Vagina (tissue), 2 donors: ENCODE results near the gene ALPG. TPM values are rescaled to one million over a fixed set of nuclear protein-coding genes. Genes with fewer than 3 reads are reported as not detected.
"Not testable (repeated sequence)": the region's sequence is repeated elsewhere in the genome, so short reads cannot be mapped to it uniquely, and the experiment has no call there.

Experiments used
- DNase-seq, 2 donors: peaks; one replicate each; pipeline ENCODE4 v3.0.0-alpha.2; 2017; ENCODE audit errors: extremely low spot score in 2 of 2
- H3K27ac ChIP-seq: fragments of 200-600 bp; sonication (generic); one replicate; pipeline ENCODE4 v1.5.1; 2019
- H3K27me3 ChIP-seq: fragments of 200-600 bp; sonication (generic); one replicate; pipeline ENCODE4 v1.5.1; 2019
- H3K36me3 ChIP-seq, 2 donors: fragments of 200-600 bp; sonication (generic); one replicate each; pipeline ENCODE4 v1.5.1; 2017 to 2019
- H3K4me1 ChIP-seq: fragments of 200-600 bp; sonication (generic); one replicate; pipeline ENCODE4 v1.5.1; 2019
- H3K4me3 ChIP-seq, 2 donors: fragments of 200-600 bp; sonication (generic); 1 replicate in 1 of 2; 2 replicates in 1 of 2; pipeline ENCODE4 v1.5.1; 2016 to 2019
- H3K9me3 ChIP-seq: fragments of 200-600 bp; sonication (generic); one replicate; pipeline ENCODE4 v1.5.1; 2019
- POLR2A ChIP-seq, 2 donors: fragments of 450-650 bp; IDR thresholded peaks; one replicate each; pipeline ENCODE4 v1.6.1; 2017; ENCODE audit warnings: antibody characterized with exemption in 2 of 2, mild to moderate bottlenecking in 2 of 2, moderate library complexity in 2 of 2
- POLR2AphosphoS5 ChIP-seq, 2 donors: sonication (generic); formaldehyde crosslinking; IDR thresholded peaks; one replicate each; pipeline ENCODE4 v1.9.0; 2017; ENCODE audit warnings: antibody characterized with exemption in 2 of 2, mild to moderate bottlenecking in 2 of 2, low read depth in 1 of 2; ENCODE audit not compliant: insufficient read depth in 1 of 2
- intact Hi-C: fragments of 100-400 bp; cut with DNase I; formaldehyde crosslinking; loops from one replicate; pipeline ENCODE4 v1.15.1; 2023
- total RNA-seq: library from RNA; depleted of rRNA; stranded (reverse); fragments of >200 nt; gene quantifications from one replicate; pipeline ENCODE4 v1.2.3, GENCODE V29; 2016
- TF ChIP-seq, protein P1 (sequence below), 3 experiments: fragments of 450-650 bp in 2 of 3; fragments of 200-600 bp in 1 of 3; sonication (generic) in 1 of 3; IDR thresholded peaks; one replicate each; pipeline ENCODE4 v1.5.1; 2017 to 2019; ENCODE audit warnings: antibody characterized with exemption in 3 of 3, mild to moderate bottlenecking in 2 of 3, moderate library complexity in 2 of 3

The ALPG gene
- total RNA-seq, 1 donor from 2014 or later = not detected

DNA sequence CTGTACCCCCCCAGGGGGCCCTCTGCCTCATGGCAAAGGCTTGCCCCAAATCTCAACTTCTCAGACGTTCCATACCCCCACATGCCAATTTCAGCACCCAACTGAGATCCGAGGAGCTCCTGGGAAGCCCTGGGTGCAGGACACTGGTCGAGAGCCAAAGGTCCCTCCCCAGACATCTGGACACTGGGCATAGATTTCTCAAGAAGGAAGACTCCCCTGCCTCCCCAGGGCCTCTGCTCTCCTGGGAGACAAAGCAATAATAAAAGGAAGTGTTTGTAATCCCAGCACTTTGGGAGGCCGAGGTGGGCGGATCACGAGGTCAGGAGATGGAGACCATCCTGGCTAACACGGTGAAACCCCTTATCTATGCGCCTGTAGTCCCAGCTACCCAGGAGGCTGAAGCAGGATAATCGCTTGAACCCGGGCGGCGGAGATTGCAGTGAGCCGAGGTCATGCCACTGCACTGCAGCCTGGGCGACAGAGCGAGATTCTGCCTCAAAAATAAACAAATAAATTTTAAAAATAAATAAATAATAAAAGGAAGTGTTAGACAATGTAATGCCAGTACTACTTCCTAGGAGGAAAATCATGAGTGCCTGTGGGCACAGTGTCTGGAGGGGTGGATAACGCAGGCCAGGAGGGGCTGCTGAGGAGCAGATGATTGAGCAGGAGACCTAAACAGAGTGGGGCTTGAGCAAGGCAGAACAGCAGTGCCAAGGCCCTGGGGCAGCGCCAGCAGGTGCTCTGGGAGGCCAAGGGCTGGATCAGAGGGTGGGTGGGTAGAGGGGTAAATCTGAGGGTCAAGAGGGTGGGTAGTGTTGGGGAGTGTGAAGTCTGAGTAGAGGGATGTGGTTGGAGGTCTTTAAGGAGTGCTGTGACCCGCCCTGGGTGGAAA is 24.1 kb upstream of the ALPG start:
- intact Hi-C loops = no loop called here
- Histone ChIP-seq H3K4me1 (peaks cover 14% of the 10 kb centered on the region), H3K27me3 (no peaks in the 10 kb centered on the region), H3K27ac (no peak overlapping the region), H3K4me3 (no peak overlapping the region), H3K36me3 (no peaks in the 10 kb centered on the region), H3K9me3 (no peaks in the 10 kb centered on the region)
- TF ChIP-seq, protein P1, sequence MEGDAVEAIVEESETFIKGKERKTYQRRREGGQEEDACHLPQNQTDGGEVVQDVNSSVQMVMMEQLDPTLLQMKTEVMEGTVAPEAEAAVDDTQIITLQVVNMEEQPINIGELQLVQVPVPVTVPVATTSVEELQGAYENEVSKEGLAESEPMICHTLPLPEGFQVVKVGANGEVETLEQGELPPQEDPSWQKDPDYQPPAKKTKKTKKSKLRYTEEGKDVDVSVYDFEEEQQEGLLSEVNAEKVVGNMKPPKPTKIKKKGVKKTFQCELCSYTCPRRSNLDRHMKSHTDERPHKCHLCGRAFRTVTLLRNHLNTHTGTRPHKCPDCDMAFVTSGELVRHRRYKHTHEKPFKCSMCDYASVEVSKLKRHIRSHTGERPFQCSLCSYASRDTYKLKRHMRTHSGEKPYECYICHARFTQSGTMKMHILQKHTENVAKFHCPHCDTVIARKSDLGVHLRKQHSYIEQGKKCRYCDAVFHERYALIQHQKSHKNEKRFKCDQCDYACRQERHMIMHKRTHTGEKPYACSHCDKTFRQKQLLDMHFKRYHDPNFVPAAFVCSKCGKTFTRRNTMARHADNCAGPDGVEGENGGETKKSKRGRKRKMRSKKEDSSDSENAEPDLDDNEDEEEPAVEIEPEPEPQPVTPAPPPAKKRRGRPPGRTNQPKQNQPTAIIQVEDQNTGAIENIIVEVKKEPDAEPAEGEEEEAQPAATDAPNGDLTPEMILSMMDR (IDR thresholded peaks at IDR 0.05) = no peak
- TF ChIP-seq POLR2AphosphoS5 (IDR thresholded peaks at IDR 0.05; ENCODE audit: insufficient read depth in 1 of 2, low read depth in 1 of 2) (no peak), POLR2A (IDR thresholded peaks at IDR 0.05) (no peak)
- no peak for DNase-seq

GRCh38 chr2:232384466-232384865 is 22.2 kb upstream of the ALPG start:
- TF ChIP-seq, protein P1 (IDR thresholded peaks at IDR 0.05) = no peak
- TF ChIP-seq POLR2AphosphoS5 (IDR thresholded peaks at IDR 0.05; ENCODE audit: insufficient read depth in 1 of 2, low read depth in 1 of 2) (no peak), POLR2A (IDR thresholded peaks at IDR 0.05) (no peak)
- Histone ChIP-seq H3K27ac (no peak overlapping the region), H3K4me3 (no peak overlapping the region), H3K36me3 (no peaks in the 10 kb centered on the region), H3K4me1 (peaks cover 14% of the 10 kb centered on the region), H3K9me3 (no peaks in the 10 kb centered on the region), H3K27me3 (no peaks in the 10 kb centered on the region)
- intact Hi-C loops = no loop called here
- DNase-seq = no peak

DNA sequence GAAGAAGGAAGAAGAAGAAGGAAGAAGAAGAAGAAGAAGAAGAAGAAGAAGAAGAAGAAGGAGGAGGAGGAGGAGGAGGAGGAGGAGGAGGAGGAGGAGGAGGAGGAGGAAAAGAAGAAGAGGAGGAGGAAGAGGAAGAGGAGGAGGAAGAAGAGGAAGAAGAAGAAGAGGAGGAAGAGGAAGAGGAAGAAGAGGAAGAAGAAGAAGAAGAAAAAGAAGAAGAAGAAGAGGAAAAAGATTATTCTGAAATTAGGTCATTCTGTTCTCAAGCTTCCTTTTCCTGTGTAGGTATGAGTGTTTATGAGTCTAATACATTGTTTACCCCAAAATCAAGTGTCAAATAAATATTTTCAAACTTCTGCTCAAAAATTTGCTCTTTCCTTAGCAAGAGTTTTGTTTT is 21.6 kb upstream of the ALPG start:
- H3K36me3 ChIP-seq, H3K9me3 ChIP-seq, intact Hi-C loops, H3K4me3 ChIP-seq, H3K27me3 ChIP-seq, DNase-seq: not testable (repeated sequence)
- Histone ChIP-seq H3K4me1 (peaks cover 14% of the 10 kb centered on the region), H3K27ac (peak overlapping the region; percentile 43)

DNA sequence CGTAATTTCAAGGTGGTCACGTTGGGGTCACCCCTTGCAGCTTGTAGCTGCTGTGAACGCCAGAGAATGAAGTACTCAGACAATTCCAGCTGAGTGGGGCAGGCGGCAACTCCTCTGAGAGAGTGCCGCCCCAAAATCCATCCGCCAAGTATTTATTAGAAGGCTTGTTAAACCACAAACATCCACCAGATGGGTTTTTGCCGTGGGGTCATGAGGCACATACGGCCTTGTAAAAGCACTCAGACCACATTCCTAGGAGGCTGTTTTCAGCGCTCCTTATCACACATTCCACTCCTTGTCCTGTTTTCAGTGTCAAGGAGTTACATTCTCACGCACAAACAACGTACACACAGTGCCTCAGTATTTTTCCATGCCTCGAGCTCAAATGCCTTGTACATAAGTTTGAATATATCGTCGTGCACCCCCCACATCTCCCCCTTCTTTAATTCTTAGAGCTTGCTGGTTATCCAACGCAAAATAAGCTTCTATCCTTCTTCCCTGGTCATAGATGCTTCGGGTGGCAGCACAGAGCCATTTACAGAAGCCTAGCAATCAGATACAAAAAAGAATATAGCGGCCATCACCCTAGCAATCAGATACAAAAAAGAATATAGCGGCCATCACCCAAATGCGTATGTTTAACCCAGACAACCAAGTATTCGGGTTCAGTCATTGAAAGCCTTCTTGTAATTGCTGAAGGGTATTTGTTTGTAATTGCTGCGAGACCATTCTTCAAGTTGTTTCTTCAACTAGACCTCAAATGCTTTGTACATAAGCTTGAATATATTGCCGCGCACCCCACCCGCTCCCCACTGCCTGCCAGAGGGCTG is 20.8 kb upstream of the ALPG start:
- peaks cover 14% of the 10 kb centered on the region for H3K4me1 ChIP-seq
- peak overlapping the region; percentile 44 for H3K27ac ChIP-seq
- TF ChIP-seq POLR2AphosphoS5 (IDR thresholded peaks at IDR 0.05; ENCODE audit: insufficient read depth in 1 of 2, low read depth in 1 of 2) (peak in 1 of 2 donors; percentile 30), POLR2A (IDR thresholded peaks at IDR 0.05) (no peak)
- TF ChIP-seq, protein P1 (IDR thresholded peaks at IDR 0.05) = no peak
- no peaks in the 10 kb centered on the region for H3K27me3 ChIP-seq
- peak overlapping the region; percentile 33 to 38 for H3K4me3 ChIP-seq
- no peaks in the 10 kb centered on the region for H3K36me3 ChIP-seq
- intact Hi-C loops = no loop called here
- no peak for DNase-seq
- no peaks in the 10 kb centered on the region for H3K9me3 ChIP-seq

DNA sequence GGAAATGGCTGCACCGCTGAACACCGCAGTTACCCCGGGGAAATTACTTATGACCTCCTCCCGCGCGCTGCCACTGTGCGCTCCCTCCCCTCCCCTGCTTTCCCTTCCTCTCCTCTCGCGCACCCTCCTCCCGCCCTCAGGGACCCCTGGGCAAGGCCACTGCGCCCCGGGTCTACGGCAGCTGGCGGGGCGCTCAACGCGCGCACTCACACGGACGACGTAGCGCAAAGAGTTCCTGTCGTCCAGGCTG is 20.2 kb upstream of the ALPG start:
- Histone ChIP-seq H3K27me3 (no peaks in the 10 kb centered on the region), H3K9me3 (no peaks in the 10 kb centered on the region), H3K4me3 (peak overlapping the region; percentile 33 to 38), H3K36me3 (no peaks in the 10 kb centered on the region), H3K27ac (peak overlapping the region; percentile 44), H3K4me1 (peaks cover 14% of the 10 kb centered on the region)
- intact Hi-C loops = no loop called here
- TF ChIP-seq POLR2AphosphoS5 (IDR thresholded peaks at IDR 0.05; ENCODE audit: insufficient read depth in 1 of 2, low read depth in 1 of 2) (no peak), POLR2A (IDR thresholded peaks at IDR 0.05) (no peak)
- TF ChIP-seq, protein P1 (IDR thresholded peaks at IDR 0.05) = no peak
- DNase-seq = no peak
